Right cardiac atrium (tissue), 5 donors: ENCODE measurements around the gene SYT14. TPM values are rescaled to one million over a fixed set of nuclear protein-coding genes. Genes with fewer than 3 reads are reported as not detected.

ENCODE experiments used
- ATAC-seq, 2 donors: fragments of 200-7000 bp; cut with Tn5 transposase; one replicate each; pipeline versions ENCODE4 v1.8.0 to v1.9.1; 2020; ENCODE audit warnings: moderate library complexity in 2 of 2, mild to moderate bottlenecking in 1 of 2
- DNase-seq, 3 donors: peaks; one replicate each; pipeline ENCODE4 v3.0.0-alpha.2; 2020
- H3K27ac ChIP-seq: one replicate; pipeline ENCODE4 v1.5.1; 2013; ENCODE audit warnings: mild to moderate bottlenecking, low read length, control low read depth, moderate library complexity
- H3K27me3 ChIP-seq: one replicate; pipeline ENCODE4 v1.6.1; 2013; ENCODE audit not compliant: control insufficient read depth, insufficient read depth
- H3K4me1 ChIP-seq: one replicate; pipeline ENCODE4 v1.6.1; 2013; ENCODE audit warnings: low read length; ENCODE audit not compliant: control insufficient read depth, insufficient read depth
- H3K4me3 ChIP-seq: one replicate; pipeline ENCODE4 v1.5.1; 2013; ENCODE audit warnings: low read length, control low read depth
- H3K9me3 ChIP-seq: one replicate; pipeline ENCODE4 v1.6.1; 2013; ENCODE audit warnings: low read length; ENCODE audit not compliant: control insufficient read depth
- WGBS: extraction: QIAGEN DNeasy Blood & Tissue Kit; methylation state at CpG from one replicate; pipeline ENCODE4 v1.1.7; 2013; 5-methylcytosine and 5-hydroxymethylcytosine counted together
- intact Hi-C, 4 donors: fragments of 100-400 bp; cut with DNase I; formaldehyde crosslinking; loops; one replicate each; pipeline versions ENCODE4 v1.11.0 to v1.14.0; 2022 to 2023
- polyA plus RNA-seq: library from polyadenylated mRNA; stranded (reverse); fragments of 200-250 nt; gene quantifications from one replicate; pipeline ENCODE4 v1.2.3, GENCODE V29; 2013
- total RNA-seq, 4 donors: library from RNA; stranded (reverse); fragmentation: NEBNext Ultra II Directional; extraction: Animal tissue kit (Norgen Biotek cat#: 25700); gene quantifications; one replicate each; pipeline ENCODE4 v1.2.1, GENCODE V29; 2021
- donor health status: healthy with polysubstance abuse.
- donor health status: DM: no; HTN: yes; CAD: no.
- donor health status: DM: no; HTN: no; CAD: no.
- donor health status: DM: no; HTN: yes; CAD: no; lungs with severe emphysema.
- donor health status: DM: yes; HTN: yes; CAD: no.

The SYT14 gene
- total and polyA plus RNA-seq, 5 donors, result under 0.01 to 0.09 TPM; not detected in 3

GRCh38 chr1:209988706-209989105 lies 50.7 kb downstream of the SYT14 start:
- Histone ChIP-seq H3K9me3 (peaks cover 3% of the 10 kb centered on the region), H3K4me3 (no peak overlapping the region), H3K27me3 (no peaks in the 10 kb centered on the region), H3K27ac (no peak overlapping the region), H3K4me1 (no peaks in the 10 kb centered on the region)
- 78% methylated on average over 2 of the region's 2 CpGs for WGBS
- ATAC-seq (no peak), DNase-seq (no peak)
- intact Hi-C loops, result loop anchor here (5.0 to 10.0 kb wide), 2 partner anchors 124 to 126 kb away; no protein-coding TSS in a partner anchor

GRCh38 chr1:209989525-209989924 lies 51.5 kb downstream of the SYT14 start:
- intact Hi-C loops, result loop anchor here (5.0 to 10.0 kb wide), 2 partner anchors 125 to 127 kb away; no protein-coding TSS in a partner anchor
- WGBS, result 30% methylated on average over 3 of the region's 3 CpGs
- DNase-seq (no peak), ATAC-seq (no peak)
- no peaks in the 10 kb centered on the region for H3K27me3 ChIP-seq
- peaks cover 3% of the 10 kb centered on the region for H3K9me3 ChIP-seq
- H3K4me3 ChIP-seq, result no peak overlapping the region
- H3K4me1 ChIP-seq, result no peaks in the 10 kb centered on the region
- H3K27ac ChIP-seq, result no peak overlapping the region

- Histone ChIP-seq H3K27ac (no peak overlapping the region), H3K27me3 (no peaks in the 10 kb centered on the region), H3K4me1 (no peaks in the 10 kb centered on the region), H3K9me3 (no peaks in the 10 kb centered on the region), H3K4me3 (no peak overlapping the region)
- 71% methylated on average over 9 of the region's 9 CpGs for WGBS
- intact Hi-C loops, result no loop called here
- ATAC-seq (no peak), DNase-seq (peak in 1 of 3 donors; percentile 16)
Measured at GRCh38 chr1:209993061-209993830, 55.2 kb downstream of the SYT14 start.

- H3K27me3 ChIP-seq, result no peaks in the 10 kb centered on the region
- H3K4me1 ChIP-seq, result no peaks in the 10 kb centered on the region
- no peaks in the 10 kb centered on the region for H3K9me3 ChIP-seq
- DNase-seq (no peak), ATAC-seq (no peak)
- H3K27ac ChIP-seq, result no peak overlapping the region
- WGBS, result 68% methylated on average over 2 of the region's 2 CpGs
- no peak overlapping the region for H3K4me3 ChIP-seq
- intact Hi-C loops, result no loop called here
Measured at GRCh38 chr1:209996348-209996747, 58.3 kb downstream of the SYT14 start.

GRCh38 chr1:209999005-209999404 lies 61.0 kb downstream of the SYT14 start:
- ATAC-seq, result no peak
- 33% methylated on average over 1 of the region's 1 CpG for WGBS
- H3K27me3 ChIP-seq, result no peaks in the 10 kb centered on the region
- H3K9me3 ChIP-seq, result no peaks in the 10 kb centered on the region
- no peak overlapping the region for H3K27ac ChIP-seq
- no peaks in the 10 kb centered on the region for H3K4me1 ChIP-seq
- intact Hi-C loops, result no loop called here
- DNase-seq, result no peak
- no peak overlapping the region for H3K4me3 ChIP-seq

DNA sequence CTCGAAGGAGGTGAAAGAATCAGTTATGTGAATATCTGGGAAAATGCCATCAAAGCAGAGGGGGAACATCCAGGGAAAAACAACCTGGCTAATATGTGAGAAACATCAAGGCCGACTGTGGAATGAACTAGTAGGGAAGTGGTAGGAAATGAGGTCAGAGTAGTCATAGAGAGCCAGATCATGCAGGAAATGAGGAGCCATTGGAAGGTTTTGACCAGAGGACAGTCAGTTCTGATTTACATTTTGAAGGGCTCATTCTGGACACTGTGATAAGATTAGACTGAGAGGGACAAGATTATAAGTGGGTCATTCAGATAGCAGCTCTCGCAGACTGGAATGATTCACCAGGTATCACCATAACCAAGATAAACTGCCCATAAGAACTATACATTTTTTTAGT lies 63.7 kb downstream of the SYT14 start:
- intact Hi-C loops, result no loop called here
- H3K27me3 ChIP-seq, result no peaks in the 10 kb centered on the region
- H3K4me1 ChIP-seq, result no peaks in the 10 kb centered on the region
- no peak overlapping the region for H3K27ac ChIP-seq
- H3K9me3 ChIP-seq, result no peaks in the 10 kb centered on the region
- no peak for ATAC-seq
- no peak overlapping the region for H3K4me3 ChIP-seq
- 41% methylated on average over 3 of the region's 3 CpGs for WGBS
- DNase-seq, result no peak

DNA sequence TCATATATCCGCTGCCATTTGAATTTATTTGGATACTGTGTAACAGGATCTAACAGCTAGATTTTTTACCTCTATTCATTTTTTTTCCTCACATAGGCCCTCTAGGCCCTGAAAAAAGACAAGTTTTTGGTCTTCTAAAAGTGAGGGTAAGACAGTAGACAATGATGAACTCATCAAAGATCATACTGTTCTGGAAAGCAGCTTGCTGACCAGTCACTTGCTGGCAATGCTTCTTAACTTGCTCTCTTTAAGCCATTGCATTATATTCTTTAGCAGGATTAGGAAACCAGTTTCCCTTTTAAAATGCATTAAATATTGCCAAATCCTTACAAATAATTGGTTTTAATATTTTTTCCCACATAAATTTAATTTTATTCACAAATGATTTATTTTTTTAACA lies 65.5 kb downstream of the SYT14 start:
- intact Hi-C loops, result no loop called here
- Histone ChIP-seq H3K27me3 (no peaks in the 10 kb centered on the region), H3K27ac (no peak overlapping the region), H3K4me1 (no peaks in the 10 kb centered on the region), H3K9me3 (no peaks in the 10 kb centered on the region), H3K4me3 (no peak overlapping the region)
- DNase-seq (no peak), ATAC-seq (no peak)
- WGBS, result 96% methylated on average over 1 of the region's 1 CpG

- H3K9me3 ChIP-seq, result no peaks in the 10 kb centered on the region
- ATAC-seq (no peak), DNase-seq (no peak)
- H3K4me3 ChIP-seq, result no peak overlapping the region
- no peak overlapping the region for H3K27ac ChIP-seq
- no peaks in the 10 kb centered on the region for H3K27me3 ChIP-seq
- WGBS, result 73% methylated on average over 2 of the region's 2 CpGs
- no peaks in the 10 kb centered on the region for H3K4me1 ChIP-seq
- intact Hi-C loops, result no loop called here
Measured at GRCh38 chr1:210010161-210010560, 72.1 kb downstream of the SYT14 start.

- Histone ChIP-seq H3K4me1 (no peaks in the 10 kb centered on the region), H3K27me3 (no peaks in the 10 kb centered on the region), H3K9me3 (no peaks in the 10 kb centered on the region), H3K4me3 (no peak overlapping the region), H3K27ac (no peak overlapping the region)
- intact Hi-C loops, result no loop called here
- ATAC-seq (no peak), DNase-seq (no peak)
- WGBS, result 88% methylated on average over 4 of the region's 4 CpGs
Measured at GRCh38 chr1:210021145-210021860, 83.3 kb downstream of the SYT14 start.

DNA sequence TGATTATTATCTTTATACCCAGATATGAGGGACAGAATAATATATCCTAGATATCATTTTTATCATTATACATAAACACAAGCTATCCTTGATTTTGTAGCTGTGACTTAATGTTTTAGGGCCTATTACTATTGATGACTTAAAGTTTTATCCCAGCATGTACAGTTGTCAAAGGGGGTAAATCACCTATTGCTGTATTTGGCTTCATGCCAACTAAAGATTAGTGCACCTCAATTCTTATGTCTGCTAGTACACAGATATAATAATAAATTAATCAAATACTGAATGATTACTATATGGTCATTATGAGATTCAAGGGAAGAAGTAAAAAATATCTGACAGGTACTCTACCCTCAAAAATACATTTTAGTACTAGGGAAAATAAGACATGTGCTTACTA lies 84.0 kb downstream of the SYT14 start:
- Histone ChIP-seq H3K27me3 (no peaks in the 10 kb centered on the region), H3K4me1 (no peaks in the 10 kb centered on the region), H3K4me3 (no peak overlapping the region), H3K27ac (no peak overlapping the region), H3K9me3 (no peaks in the 10 kb centered on the region)
- DNase-seq, result no peak
- intact Hi-C loops, result no loop called here
- no peak for ATAC-seq

- intact Hi-C loops, result no loop called here
- no peak for DNase-seq
- no peaks in the 10 kb centered on the region for H3K9me3 ChIP-seq
Measured at GRCh38 chr1:210024282-210024681, 86.3 kb downstream of the SYT14 start.

More at GRCh38 chr1:210024282-210024681, 86.3 kb downstream of the SYT14 start:
- Histone ChIP-seq H3K4me1 (no peaks in the 10 kb centered on the region), H3K27ac (no peak overlapping the region), H3K27me3 (no peaks in the 10 kb centered on the region), H3K4me3 (no peak overlapping the region)
- WGBS, result 86% methylated on average over 2 of the region's 2 CpGs
- no peak for ATAC-seq
